GM19455 (cell line): Measurements from ENCODE around the gene DHX8.

ENCODE experiments used
- ATAC-seq: cut with Tn5 transposase; IDR thresholded peaks from one replicate; pipeline ENCODE4 v1.9.1; 2021; ENCODE audit not compliant: unreplicated experiment

DHX8 gene

GRCh38 chr17:43546319-43547188, 62.8 kb downstream of the DHX8 start, which contains the start of gene ETV4:
Gene ETV4, minus strand, starts transcription at chr17:43546340. Its CDS starts 723 bp downstream, at chr17:43545617.
- ATAC-seq = peak; percentile 77

- ATAC-seq = no peak
These were observed 63.4 kb downstream of the DHX8 start for GRCh38 chr17:43547189-43547550.

- no peak for ATAC-seq
These were observed 64.0 kb downstream of the DHX8 start for GRCh38 chr17:43547659-43548256.

GRCh38 chr17:43548689-43549379, 65.1 kb downstream of the DHX8 start:
- no peak for ATAC-seq

- ATAC-seq = no peak
These were observed 65.7 kb downstream of the DHX8 start for GRCh38 chr17:43549496-43549895.

GRCh38 chr17:43550754-43551153, 67.0 kb downstream of the DHX8 start:
- no peak for ATAC-seq

GRCh38 chr17:43552229-43552837, 68.6 kb downstream of the DHX8 start:
- no peak for ATAC-seq

GRCh38 chr17:43553573-43553972, 69.8 kb downstream of the DHX8 start:
- ATAC-seq = no peak

GRCh38 chr17:43554857-43555256, 71.1 kb downstream of the DHX8 start:
- ATAC-seq = no peak

- ATAC-seq = no peak
These were observed 72.5 kb downstream of the DHX8 start for GRCh38 chr17:43556292-43556691.

- ATAC-seq = no peak
These were observed 75.0 kb downstream of the DHX8 start for GRCh38 chr17:43558805-43559160.

- ATAC-seq = no peak
These were observed 75.5 kb downstream of the DHX8 start for GRCh38 chr17:43559161-43559816.

GRCh38 chr17:43560461-43561427, 77.0 kb downstream of the DHX8 start:
- no peak for ATAC-seq

GRCh38 chr17:43562679-43563599, 79.2 kb downstream of the DHX8 start:
- no peak for ATAC-seq

GRCh38 chr17:43563600-43564594, 80.1 kb downstream of the DHX8 start:
- ATAC-seq = no peak

- ATAC-seq = no peak
These were observed 84.8 kb downstream of the DHX8 start for GRCh38 chr17:43568506-43569082.

GRCh38 chr17:43570518-43570928, 86.7 kb downstream of the DHX8 start:
- no peak for ATAC-seq
